GM12878 (cell line): Measurements from ENCODE around the gene RAB13. TPM values are rescaled to one million over a fixed set of nuclear protein-coding genes. Genes with fewer than 3 reads are reported as not detected.

Experiments used
- IKZF1 ChIP-seq: fragments of 450-650 bp; conservative IDR thresholded peaks from 2 replicates; pipeline ENCODE4 v1.6.1; 2017; ENCODE audit warnings: antibody characterized with exemption, mild to moderate bottlenecking
- IKZF2 ChIP-seq, 2 experiments: fragments of 450-650 bp; IDR thresholded peaks; 2 replicates each; pipeline ENCODE4 v1.6.1; 2017; ENCODE audit warnings: mild to moderate bottlenecking in 2 of 2, moderate library complexity in 2 of 2
- MEF2A ChIP-seq: IDR thresholded peaks from 2 replicates; pipeline ENCODE4 v1.6.1; 2011; ENCODE audit warnings: low read depth, mild to moderate bottlenecking, low read length, moderate library complexity; ENCODE audit not compliant: insufficient read depth
- MXI1 ChIP-seq: fragments of 150-350 bp; IDR thresholded peaks from 2 replicates; pipeline ENCODE4 v1.6.1; 2011; ENCODE audit warnings: low read depth, mild to moderate bottlenecking, inconsistent platforms, low read length, improper control_type of control experiment
- RELA ChIP-seq: fragments of 450-650 bp; IDR thresholded peaks from 2 replicates; pipeline ENCODE4 v1.8.0; 2014; ENCODE audit warnings: borderline replicate concordance; ENCODE audit not compliant: partially characterized antibody
- SP1 ChIP-seq: IDR thresholded peaks from one replicate; pipeline ENCODE4 v1.6.1; 2011; ENCODE audit warnings: low read depth, low read length
- ZNF274 ChIP-seq: IDR thresholded peaks from one replicate; pipeline ENCODE4 v1.8.0; 2011; ENCODE audit not compliant: insufficient read length, insufficient read depth
- ZZZ3 ChIP-seq: IDR thresholded peaks from 2 replicates; pipeline ENCODE4 v1.6.1; 2011; ENCODE audit warnings: low read depth; ENCODE audit not compliant: control insufficient read depth, insufficient read length
- polyA plus RNA-seq, 11 experiments: library from polyadenylated mRNA; depleted of rRNA in 4 of 11; unstranded in 6 of 11; stranded (reverse) in 5 of 11; fragments of >200 nt; fragmentation: Nextera tagmentation in 4 of 11; fragmentation: Illumina TruSeq in 1 of 11; extraction: Ambion mirVana in 4 of 11; extraction: Trizol in 1 of 11; gene quantifications; 1 replicate in 1 of 11; 2 replicates in 10 of 11; pipeline versions ENCODE4 v1.2.1 to v1.2.3, GENCODE V29; 2011 to 2016; ENCODE audit warnings: inconsistent platforms in 2 of 11, missing spikeins in 2 of 11, low read depth in 1 of 11
- total RNA-seq, 4 experiments: library from RNA; depleted of rRNA in 3 of 4; stranded (reverse); fragments of >200 nt in 3 of 4; fragmentation: Illumina TruSeq in 1 of 4; extraction: Trizol in 1 of 4; gene quantifications; 2 replicates each; pipeline versions ENCODE4 v1.2.1 to v1.2.3, GENCODE V29; 2013 to 2021
- TF ChIP-seq, protein P1 (sequence below): fragments of 150-350 bp; IDR thresholded peaks from 2 replicates; pipeline ENCODE4 v1.6.1; 2014; ENCODE audit warnings: mild to moderate bottlenecking, low read depth, low read length
- TF ChIP-seq, protein P2 (sequence below): fragments of 450-650 bp; formaldehyde crosslinking; IDR thresholded peaks from 2 replicates; pipeline ENCODE4 v1.4.0; 2020; ENCODE audit warnings: mild to moderate bottlenecking, moderate library complexity
- TF ChIP-seq, protein P3 (sequence below): IDR thresholded peaks from 2 replicates; pipeline ENCODE4 v1.6.1; 2012; ENCODE audit warnings: low read length, inconsistent platforms
- TF ChIP-seq, protein P4 (sequence below): IDR thresholded peaks from 2 replicates; pipeline ENCODE4 v1.6.1; 2012; ENCODE audit warnings: improper control_type of control experiment, low read depth, low read length; ENCODE audit not compliant: insufficient replicate concordance
- TF ChIP-seq, protein P5 (sequence below): fragments of 450-650 bp; conservative IDR thresholded peaks from 2 replicates; pipeline ENCODE4 v1.6.1; 2017; ENCODE audit warnings: mild to moderate bottlenecking, moderate library complexity

The RAB13 gene
- total and polyA plus RNA-seq, 10 of the 15 experiments (the other 5 are each of a cell fraction or from before 2014, with no cell fraction given) = 0.75 to 30.7 (median 15.9) TPM

DNA sequence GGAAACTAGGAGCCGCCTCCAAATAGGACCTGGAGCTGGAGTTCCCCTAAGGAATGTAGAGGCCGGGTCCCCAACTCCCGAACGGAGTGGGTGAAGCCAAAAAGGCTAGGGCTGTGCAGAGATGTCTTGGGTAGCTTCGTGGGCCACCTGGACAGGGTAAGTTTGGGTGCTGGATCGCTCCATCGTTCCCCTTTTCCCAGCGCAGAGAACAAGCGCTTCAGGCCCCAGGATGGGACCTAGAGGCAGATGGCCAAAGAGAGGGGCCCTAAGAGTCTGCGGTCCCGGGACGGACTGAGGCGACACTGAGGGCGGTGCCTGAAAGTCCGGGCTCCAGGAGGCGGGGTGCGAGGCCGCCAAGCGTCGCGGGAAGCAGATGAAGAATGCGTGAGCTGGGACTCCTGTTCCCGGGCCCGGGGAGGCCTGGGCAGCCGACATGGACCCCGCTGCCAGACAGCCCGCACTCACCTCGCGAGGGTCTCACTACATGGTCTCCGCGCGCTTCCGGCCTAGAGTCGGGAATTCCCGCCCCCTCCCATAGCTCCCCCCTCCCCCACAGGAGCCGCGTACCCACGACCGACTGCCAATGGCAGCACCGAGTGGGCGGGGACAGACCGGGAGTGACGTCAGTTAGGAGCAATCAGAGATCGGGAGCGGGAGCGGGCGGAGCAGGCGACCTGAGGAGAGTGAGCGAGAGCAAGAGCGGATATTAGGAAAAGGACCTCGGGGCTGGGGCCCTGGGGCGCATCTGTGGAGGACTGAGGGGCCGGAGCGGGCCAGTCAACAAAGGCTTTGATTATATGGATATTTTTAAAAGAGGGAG, 22.9 kb downstream of the RAB13 start, which contains the start of gene SLC39A1 (continued):
- TF ChIP-seq IKZF1 = peak; percentile 67; the same call in 1 of the 2 replicates
- peak; percentile 87 for TF ChIP-seq SP1
- TF ChIP-seq RELA = peak; percentile 10
- TF ChIP-seq MEF2A = no peak
- peak in 1 of 2 experiments; percentile 73; a peak in 3 of 4 replicates for TF ChIP-seq IKZF2 (IDR thresholded peaks at IDR 0.05)
- TF ChIP-seq, protein P1, sequence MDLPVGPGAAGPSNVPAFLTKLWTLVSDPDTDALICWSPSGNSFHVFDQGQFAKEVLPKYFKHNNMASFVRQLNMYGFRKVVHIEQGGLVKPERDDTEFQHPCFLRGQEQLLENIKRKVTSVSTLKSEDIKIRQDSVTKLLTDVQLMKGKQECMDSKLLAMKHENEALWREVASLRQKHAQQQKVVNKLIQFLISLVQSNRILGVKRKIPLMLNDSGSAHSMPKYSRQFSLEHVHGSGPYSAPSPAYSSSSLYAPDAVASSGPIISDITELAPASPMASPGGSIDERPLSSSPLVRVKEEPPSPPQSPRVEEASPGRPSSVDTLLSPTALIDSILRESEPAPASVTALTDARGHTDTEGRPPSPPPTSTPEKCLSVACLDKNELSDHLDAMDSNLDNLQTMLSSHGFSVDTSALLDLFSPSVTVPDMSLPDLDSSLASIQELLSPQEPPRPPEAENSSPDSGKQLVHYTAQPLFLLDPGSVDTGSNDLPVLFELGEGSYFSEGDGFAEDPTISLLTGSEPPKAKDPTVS = no peak
- TF ChIP-seq ZNF274 = no peak
- no peak for TF ChIP-seq ZZZ3
- TF ChIP-seq, protein P2, sequence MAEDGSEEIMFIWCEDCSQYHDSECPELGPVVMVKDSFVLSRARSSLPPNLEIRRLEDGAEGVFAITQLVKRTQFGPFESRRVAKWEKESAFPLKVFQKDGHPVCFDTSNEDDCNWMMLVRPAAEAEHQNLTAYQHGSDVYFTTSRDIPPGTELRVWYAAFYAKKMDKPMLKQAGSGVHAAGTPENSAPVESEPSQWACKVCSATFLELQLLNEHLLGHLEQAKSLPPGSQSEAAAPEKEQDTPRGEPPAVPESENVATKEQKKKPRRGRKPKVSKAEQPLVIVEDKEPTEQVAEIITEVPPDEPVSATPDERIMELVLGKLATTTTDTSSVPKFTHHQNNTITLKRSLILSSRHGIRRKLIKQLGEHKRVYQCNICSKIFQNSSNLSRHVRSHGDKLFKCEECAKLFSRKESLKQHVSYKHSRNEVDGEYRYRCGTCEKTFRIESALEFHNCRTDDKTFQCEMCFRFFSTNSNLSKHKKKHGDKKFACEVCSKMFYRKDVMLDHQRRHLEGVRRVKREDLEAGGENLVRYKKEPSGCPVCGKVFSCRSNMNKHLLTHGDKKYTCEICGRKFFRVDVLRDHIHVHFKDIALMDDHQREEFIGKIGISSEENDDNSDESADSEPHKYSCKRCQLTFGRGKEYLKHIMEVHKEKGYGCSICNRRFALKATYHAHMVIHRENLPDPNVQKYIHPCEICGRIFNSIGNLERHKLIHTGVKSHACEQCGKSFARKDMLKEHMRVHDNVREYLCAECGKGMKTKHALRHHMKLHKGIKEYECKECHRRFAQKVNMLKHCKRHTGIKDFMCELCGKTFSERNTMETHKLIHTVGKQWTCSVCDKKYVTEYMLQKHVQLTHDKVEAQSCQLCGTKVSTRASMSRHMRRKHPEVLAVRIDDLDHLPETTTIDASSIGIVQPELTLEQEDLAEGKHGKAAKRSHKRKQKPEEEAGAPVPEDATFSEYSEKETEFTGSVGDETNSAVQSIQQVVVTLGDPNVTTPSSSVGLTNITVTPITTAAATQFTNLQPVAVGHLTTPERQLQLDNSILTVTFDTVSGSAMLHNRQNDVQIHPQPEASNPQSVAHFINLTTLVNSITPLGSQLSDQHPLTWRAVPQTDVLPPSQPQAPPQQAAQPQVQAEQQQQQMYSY (CRISPR knock-in tag) = no peak
- 0 out of 2 replicates have a peak, but pooled peaks have one; percentile 16 for TF ChIP-seq MXI1
- TF ChIP-seq, protein P3, sequence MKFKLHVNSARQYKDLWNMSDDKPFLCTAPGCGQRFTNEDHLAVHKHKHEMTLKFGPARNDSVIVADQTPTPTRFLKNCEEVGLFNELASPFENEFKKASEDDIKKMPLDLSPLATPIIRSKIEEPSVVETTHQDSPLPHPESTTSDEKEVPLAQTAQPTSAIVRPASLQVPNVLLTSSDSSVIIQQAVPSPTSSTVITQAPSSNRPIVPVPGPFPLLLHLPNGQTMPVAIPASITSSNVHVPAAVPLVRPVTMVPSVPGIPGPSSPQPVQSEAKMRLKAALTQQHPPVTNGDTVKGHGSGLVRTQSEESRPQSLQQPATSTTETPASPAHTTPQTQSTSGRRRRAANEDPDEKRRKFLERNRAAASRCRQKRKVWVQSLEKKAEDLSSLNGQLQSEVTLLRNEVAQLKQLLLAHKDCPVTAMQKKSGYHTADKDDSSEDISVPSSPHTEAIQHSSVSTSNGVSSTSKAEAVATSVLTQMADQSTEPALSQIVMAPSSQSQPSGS = no peak
- TF ChIP-seq, protein P4, sequence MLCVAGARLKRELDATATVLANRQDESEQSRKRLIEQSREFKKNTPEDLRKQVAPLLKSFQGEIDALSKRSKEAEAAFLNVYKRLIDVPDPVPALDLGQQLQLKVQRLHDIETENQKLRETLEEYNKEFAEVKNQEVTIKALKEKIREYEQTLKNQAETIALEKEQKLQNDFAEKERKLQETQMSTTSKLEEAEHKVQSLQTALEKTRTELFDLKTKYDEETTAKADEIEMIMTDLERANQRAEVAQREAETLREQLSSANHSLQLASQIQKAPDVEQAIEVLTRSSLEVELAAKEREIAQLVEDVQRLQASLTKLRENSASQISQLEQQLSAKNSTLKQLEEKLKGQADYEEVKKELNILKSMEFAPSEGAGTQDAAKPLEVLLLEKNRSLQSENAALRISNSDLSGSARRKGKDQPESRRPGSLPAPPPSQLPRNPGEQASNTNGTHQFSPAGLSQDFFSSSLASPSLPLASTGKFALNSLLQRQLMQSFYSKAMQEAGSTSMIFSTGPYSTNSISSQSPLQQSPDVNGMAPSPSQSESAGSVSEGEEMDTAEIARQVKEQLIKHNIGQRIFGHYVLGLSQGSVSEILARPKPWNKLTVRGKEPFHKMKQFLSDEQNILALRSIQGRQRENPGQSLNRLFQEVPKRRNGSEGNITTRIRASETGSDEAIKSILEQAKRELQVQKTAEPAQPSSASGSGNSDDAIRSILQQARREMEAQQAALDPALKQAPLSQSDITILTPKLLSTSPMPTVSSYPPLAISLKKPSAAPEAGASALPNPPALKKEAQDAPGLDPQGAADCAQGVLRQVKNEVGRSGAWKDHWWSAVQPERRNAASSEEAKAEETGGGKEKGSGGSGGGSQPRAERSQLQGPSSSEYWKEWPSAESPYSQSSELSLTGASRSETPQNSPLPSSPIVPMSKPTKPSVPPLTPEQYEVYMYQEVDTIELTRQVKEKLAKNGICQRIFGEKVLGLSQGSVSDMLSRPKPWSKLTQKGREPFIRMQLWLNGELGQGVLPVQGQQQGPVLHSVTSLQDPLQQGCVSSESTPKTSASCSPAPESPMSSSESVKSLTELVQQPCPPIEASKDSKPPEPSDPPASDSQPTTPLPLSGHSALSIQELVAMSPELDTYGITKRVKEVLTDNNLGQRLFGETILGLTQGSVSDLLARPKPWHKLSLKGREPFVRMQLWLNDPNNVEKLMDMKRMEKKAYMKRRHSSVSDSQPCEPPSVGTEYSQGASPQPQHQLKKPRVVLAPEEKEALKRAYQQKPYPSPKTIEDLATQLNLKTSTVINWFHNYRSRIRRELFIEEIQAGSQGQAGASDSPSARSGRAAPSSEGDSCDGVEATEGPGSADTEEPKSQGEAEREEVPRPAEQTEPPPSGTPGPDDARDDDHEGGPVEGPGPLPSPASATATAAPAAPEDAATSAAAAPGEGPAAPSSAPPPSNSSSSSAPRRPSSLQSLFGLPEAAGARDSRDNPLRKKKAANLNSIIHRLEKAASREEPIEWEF = no peak
- TF ChIP-seq, protein P5, sequence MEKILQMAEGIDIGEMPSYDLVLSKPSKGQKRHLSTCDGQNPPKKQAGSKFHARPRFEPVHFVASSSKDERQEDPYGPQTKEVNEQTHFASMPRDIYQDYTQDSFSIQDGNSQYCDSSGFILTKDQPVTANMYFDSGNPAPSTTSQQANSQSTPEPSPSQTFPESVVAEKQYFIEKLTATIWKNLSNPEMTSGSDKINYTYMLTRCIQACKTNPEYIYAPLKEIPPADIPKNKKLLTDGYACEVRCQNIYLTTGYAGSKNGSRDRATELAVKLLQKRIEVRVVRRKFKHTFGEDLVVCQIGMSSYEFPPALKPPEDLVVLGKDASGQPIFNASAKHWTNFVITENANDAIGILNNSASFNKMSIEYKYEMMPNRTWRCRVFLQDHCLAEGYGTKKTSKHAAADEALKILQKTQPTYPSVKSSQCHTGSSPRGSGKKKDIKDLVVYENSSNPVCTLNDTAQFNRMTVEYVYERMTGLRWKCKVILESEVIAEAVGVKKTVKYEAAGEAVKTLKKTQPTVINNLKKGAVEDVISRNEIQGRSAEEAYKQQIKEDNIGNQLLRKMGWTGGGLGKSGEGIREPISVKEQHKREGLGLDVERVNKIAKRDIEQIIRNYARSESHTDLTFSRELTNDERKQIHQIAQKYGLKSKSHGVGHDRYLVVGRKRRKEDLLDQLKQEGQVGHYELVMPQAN = peak; percentile 31; the same call in 1 of the 2 replicates
